D721Med (cell line): Measurements from ENCODE around the gene SLC31A1.

Source experiments
- DNase-seq: peaks from one replicate; pipeline ENCODE4 v3.0.0; 2011; ENCODE audit warnings: low spot score; ENCODE audit not compliant: insufficient read length
- FAIRE-seq: peaks from 2 replicates; lab custom pipeline; 2011; peaks lifted over from hg19 to GRCh38; lab: Jason Lieb, UNC
- CTCF ChIP-seq: IDR thresholded peaks from 2 replicates; pipeline ENCODE4 v1.5.1; 2012; ENCODE audit warnings: mild to moderate bottlenecking, control low read depth; ENCODE audit not compliant: insufficient read depth; ENCODE audit errors: missing control alignments

The SLC31A1 gene

GRCh38 chr9:113199683-113200329 lies 21.5 kb upstream of the SLC31A1 start:
- no peak for DNase-seq
- FAIRE-seq: no peak
- TF ChIP-seq CTCF: no peak

DNA sequence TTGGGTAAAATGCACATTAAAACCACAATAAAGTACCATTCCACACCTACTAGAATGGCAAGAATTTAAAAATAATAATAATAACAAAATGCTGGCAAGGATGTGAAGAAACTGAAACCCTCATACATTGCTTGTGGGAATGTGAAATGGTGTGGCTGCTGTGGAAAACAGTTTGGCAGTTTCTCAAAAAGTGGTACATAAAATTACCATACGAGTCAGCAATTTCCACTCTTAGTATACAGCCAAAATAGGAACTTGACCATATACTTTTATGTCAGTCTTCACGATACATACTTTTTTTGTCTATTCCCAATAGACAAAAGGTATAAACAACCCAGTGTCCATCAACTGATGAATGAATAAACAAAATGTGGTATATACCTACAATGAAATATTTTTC lies 15.9 kb upstream of the SLC31A1 start:
- FAIRE-seq (no peak), DNase-seq (no peak)
- TF ChIP-seq CTCF: no peak

GRCh38 chr9:113205861-113206260 lies 15.5 kb upstream of the SLC31A1 start:
- no peak for DNase-seq
- FAIRE-seq: no peak
- TF ChIP-seq CTCF: no peak

GRCh38 chr9:113210815-113211214 lies 10.5 kb upstream of the SLC31A1 start:
- no peak for TF ChIP-seq CTCF
- no peak for FAIRE-seq

DNA sequence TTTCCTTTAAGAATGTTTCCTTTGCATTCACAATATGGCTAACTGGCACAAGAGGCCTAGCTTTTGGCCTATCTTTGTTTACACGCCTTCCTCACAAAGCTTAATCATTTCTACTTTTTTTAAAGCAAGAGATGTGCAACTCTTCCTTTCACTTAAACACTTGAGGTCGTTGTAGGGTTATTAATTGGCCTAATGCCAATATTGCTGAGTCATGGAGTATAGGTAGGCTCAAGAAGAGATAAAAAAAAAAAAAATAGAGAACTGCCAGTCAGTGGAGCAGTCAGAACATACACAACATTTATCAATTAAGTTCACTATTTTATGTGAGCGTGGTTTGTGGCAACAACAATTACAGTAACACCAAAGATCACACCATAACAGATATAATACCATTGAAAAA lies 6.2 kb upstream of the SLC31A1 start:
- no peak for DNase-seq
- FAIRE-seq: no peak
- no peak for TF ChIP-seq CTCF

More at GRCh38 chr9:113210815-113211214, 10.5 kb upstream of the SLC31A1 start:
- DNase-seq: no peak

DNA sequence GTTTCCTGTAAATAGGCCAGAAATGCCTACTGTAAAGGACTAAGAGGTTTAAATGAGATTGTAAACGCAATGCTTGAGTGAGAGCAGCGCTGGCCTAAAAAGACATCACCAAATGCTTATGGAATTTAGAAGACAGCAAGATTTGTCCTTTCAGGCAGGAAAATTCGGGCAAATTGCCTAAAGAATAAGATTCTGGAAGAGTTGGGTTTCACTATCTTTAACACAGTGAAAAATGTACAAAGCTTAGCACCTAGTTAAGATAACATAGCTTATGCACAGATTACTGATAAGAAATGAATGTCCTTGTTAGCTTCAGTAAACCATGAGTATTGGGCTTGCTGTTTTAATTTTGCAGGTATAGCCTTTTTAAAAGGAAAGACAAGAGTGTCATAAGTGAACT lies 4.9 kb upstream of the SLC31A1 start:
- no peak for TF ChIP-seq CTCF
- no peak for FAIRE-seq
- no peak for DNase-seq

DNA sequence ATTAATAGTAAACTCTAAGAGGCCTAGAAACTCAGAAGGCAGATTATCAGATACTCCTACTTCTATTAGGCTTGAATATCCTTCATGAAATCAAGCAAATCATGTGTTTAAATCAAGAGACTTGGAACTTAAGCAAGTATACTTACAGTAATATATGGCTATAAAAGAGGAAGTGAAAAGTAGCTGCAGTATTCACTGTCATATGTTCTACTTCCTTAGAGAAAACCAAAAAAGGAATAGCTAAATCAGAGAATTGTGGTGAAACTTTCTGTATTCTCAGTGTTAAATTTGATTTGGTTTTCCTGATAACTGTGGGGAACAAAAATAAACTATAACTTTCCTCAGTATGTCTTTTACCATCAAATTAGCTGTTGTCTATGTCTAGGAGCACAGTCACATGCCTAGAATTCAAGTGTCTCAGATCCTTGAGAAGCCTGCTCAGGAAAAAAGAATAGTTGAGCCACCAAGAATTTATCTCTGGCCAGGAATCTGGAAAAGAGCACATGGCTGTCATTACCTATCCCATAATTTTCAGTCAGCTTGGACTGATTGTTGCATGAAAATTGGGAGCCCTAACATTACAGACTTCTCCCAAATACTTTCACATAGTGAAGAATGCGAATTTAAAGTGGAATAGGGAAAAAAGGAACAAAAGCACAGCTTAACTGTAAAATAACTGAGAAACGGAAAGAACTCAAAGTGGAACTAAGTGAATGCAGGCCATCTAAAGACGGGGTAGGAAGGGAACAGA lies 2.0 kb upstream of the SLC31A1 start:
- FAIRE-seq (no peak), DNase-seq (no peak)
- TF ChIP-seq CTCF: no peak
